ENCODE data around the gene BASP1.
"Not testable (repeated sequence)": the region's sequence is repeated elsewhere in the genome, so short reads cannot be mapped to it uniquely, and the experiment has no call there.

BASP1 gene

DNA sequence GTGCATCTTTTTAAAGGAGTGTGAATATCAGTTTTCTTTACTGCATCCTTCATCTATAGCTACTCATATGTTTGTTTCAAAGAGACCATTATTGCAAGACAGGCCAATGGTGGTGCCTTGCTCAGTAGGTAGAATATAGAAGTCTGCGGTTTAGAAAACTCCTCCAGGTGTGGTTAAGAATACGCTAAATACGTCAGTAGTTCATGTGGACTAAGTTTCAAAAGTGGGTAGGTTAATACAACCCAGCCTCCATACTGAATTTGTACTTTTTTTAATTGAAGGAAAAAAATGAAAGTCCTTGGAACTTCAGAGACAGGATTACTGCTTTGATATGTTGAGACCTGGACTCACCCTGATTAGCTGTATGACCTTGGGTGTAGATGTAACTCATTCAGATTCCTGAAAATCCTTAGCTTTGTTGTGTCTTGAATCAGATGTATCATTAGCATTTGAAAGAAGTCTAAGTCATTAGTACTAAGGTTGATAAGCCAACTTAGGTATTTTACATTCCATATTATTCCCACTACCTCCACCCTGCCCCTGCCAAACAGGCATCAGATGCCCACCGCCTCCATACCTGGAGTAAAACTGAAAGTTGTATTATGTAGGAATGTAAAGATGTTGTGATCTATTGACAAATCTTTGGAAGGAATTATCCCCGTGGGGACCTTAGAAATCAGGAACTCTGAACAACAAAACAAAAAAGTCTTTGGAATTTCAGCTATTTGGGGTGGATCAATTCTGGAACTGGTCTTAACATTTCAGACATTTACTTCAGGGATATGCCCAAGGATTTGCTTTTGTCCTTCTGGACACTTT lies 6.1 kb downstream of the BASP1 start:
- DNase-seq (ENCODE audit: low spot score): no peak

DNA sequence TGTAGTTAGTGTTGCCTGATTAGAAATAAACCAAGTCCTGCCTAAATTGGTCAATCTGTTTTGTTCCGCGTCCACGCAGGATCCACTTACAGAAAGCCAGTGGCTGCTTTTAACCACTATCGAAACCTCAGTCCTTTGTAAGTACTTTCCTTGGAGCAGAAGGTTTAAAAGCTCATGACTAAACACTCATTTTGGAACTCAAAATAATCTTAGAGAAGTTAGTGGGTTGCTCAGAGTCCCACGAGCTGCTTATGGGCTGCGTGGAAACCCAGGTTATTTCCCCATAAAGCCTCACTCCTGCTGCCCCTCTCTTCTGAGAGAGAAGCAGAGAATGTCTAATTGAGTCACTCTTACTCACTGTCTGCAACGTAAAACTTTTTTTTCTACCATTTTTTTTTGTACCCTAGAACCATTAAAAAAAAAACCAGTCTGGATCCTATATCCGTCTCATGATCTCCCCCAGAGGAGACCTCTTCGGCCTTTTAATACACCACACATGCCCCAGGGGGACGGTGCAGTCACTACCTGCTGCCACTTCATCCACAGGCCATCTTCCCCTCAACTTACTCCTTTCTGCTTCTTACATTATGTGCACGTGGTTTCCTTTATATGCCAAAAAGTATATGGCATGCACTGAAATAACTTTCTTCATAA lies 7.6 kb downstream of the BASP1 start:
- DNase-seq (ENCODE audit: low spot score): no peak

DNA sequence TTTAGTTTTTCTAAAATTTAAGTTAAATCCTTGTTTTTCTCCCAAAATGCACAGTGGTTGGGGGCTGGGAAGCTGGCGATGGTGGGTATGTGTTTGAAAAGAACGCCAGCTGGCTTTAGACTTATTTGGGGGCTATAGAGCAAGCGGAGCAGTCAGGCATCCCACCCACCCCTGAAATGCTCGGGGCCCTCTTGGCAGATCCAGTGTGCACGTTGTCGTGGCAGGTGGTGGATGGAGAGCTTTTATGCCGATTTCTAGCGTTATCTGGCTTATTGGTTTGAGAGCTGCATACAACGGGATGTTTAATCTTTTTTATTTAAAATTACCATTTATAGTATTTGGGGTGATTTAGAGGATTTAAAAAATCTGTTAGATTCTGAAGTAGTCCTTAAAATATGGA lies 8.1 kb downstream of the BASP1 start:
- no peak for DNase-seq (ENCODE audit: low spot score)

DNA sequence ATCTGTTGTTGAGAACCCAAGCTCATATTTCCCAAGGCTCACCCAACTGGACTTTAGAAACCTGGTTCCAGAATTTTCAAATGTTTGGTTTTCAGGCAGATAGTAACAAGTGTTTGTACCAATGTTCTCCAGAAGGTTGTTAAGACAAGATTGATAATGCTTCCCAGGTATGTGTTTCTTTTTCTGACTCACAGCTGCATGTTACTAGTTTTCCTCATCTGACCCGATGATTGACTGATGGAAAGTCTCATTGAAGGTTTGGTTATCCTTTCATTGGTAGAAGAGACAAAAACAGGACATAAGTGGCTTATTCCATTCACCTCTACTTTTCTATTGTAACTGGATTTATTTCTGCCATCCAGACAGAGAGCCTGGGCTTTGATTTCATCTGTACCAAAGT lies 10.4 kb downstream of the BASP1 start:
- no peak for DNase-seq (ENCODE audit: low spot score)

DNA sequence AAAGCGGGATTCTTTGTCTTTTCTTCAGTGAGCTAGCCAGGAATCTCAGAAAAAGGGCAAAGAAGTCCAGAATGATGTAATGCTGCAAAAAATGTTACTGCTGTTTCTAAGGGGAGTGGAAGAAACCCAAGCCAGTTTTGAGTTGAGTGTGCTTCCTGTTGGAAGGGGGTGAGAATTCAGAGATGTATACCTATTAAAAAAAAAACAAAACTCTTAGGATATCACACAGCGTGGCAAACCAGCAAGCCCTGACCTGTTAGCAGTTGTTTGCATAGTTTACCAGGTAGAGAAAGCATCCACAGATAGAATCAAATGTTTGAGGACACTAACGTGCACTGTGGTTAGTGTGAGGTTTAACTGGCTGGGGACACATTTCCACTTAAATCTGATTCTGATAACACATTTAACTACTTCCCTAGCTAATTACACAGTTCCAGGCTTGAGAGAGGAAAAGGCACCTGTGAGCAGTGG lies 11.4 kb downstream of the BASP1 start:
- no peak for DNase-seq (ENCODE audit: low spot score)

DNA sequence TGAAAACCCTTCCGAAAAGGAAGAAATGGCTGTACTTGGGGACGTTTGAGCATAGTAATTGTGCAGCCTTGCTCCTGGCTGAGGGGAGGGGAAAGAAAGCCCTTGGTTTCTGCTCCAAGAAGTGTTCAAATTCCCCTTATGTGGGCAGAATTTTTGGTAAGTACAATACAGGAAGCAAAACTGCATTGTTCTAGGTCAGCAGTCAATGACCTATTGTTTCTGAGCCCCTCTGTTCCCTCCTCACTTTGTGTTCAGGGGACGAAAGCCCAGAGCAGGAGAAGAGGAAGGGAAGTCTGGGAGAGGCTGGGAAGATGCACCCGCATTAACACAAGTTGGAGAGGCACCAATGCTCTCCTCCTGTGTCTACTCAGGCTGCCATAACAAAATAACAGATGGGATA lies 11.9 kb downstream of the BASP1 start:
- no peak for DNase-seq (ENCODE audit: low spot score)

DNA sequence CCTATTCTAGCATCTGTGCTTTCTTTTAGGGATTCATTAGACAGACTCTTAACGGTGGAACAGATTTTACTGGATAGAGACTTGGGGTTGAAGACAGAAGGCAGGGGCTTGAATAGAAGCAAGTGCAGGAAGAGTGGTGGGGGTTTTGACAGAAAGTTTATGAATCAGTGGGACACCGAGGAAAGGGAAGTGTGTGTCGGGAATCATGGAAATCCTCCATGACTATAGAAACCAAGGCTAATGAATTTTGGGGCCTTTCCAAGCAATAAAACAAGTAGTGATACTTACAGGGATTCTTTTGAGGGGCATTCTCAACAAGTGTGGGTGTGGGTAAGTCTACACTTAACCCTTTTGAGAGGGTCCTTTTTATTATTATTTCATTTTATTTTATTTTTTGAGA lies 12.8 kb downstream of the BASP1 start:
- no peak for DNase-seq (ENCODE audit: low spot score)

DNA sequence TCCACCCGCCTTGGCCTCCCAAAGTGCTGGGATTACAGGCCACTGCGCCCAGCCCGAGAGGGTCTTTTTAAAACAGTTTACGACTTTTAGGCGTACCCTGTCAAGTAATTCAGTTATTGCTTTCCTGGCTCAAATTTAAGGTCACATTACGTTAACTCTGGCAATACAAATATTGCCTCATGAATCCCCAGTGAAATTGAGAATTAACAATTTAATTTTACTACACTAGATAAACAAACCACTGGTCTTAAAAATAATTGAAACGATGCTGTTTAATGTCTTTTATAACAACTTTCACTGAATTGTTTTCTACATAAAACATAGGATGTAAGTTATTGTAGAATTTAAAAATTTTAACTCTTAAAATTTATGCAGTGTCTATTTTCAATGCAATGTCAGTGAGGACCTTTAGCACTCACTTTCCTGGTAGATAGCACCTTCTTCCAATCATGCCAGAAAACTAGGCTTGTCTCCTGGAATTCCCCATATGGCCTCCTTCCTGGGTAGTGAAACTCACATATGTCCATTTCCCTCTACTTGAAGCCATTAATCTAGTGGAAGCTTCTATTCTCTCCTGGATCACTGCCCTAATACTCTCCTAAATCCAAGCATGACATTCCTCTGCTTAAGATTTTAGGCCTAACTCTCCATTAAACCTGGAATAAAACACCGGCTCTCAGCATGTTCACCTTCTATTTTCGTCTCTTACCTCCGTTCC lies 13.5 kb downstream of the BASP1 start:
- DNase-seq (ENCODE audit: low spot score): no peak

DNA sequence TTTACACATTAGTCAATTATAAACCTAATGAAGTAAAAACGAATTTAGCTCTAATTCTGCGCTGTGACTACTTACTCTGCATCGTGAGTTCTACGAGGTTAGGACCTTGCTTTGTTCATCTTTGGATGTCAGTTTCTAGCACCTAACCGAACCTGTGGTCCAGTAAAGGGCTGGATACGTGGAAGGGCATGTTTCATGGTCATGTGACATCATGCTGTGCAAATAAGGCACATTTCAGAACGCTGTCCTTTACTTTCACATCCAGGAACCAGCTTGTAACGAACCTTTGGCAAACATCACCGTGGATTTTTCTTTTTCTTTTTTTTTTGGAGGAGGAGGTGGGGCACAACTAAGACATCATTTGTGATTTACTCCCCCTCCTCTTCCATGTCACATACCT lies 15.0 kb downstream of the BASP1 start:
- DNase-seq (ENCODE audit: low spot score): no peak

DNA sequence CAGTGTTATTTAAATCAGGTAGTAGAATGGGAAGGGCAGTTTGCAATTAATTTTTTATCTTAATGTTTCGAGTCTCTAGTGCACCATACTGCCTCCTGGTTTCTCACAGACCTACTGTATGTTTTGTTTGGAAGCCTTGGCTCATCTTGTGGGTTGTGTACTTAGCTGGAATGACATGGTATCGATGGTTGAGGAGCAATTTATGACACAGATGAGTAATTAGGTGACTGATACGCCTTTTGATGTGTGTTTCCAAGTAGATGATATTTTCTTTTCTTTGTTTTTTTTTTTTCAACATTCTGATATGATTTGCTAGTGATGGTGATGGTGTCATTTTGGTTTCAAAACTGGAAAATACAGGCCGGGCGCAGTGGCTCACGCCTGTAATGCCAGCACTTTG lies 16.1 kb downstream of the BASP1 start:
- DNase-seq (ENCODE audit: low spot score): no peak

DNA sequence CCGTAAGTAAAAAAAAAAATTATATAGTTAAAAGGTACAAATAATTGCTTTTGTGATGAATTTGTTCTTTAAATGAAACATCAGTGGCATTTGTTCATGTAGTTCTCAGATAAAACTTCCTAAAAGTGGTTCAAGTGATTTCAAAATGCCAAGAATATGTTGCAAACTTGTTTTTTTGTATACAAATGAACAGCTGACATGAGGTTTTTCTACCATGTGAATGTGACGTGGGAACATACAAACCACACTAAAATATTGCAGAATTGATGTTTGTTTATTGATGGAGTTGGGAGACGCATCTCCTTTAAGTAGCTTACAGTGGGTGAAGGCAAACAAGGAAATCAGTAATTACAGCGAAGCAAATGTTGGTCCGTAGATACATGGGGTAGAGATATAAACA lies 16.9 kb downstream of the BASP1 start:
- no peak for DNase-seq (ENCODE audit: low spot score)

DNA sequence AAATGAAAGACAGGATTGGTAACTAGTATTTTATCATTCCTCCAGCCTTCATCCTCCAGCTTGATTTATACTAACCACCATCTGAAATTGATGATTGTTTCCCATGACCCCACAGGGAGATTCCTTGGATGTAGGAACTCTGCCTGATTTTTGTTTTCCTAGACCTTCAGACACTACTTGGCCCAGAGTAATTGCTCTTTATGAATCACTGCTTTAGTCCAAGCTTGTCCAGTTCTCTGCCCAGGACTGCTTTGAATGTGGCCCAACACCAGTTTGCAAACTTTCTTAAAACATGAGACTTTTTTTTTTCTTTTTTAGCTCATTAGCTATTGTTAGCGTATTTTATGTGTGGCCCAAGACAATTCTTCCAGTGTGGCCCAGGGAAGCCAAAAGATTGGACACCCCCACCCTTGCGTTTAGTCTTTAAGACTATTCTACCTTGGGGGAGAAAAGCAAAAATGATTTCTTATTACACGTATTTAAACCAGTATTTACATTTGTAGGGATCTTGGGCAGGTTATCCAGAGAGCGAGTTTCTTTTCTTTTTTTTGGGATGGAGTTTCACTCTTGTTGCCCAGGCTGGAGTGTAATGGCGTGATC lies 18.4 kb downstream of the BASP1 start:
- no peak for DNase-seq (ENCODE audit: low spot score)

DNA sequence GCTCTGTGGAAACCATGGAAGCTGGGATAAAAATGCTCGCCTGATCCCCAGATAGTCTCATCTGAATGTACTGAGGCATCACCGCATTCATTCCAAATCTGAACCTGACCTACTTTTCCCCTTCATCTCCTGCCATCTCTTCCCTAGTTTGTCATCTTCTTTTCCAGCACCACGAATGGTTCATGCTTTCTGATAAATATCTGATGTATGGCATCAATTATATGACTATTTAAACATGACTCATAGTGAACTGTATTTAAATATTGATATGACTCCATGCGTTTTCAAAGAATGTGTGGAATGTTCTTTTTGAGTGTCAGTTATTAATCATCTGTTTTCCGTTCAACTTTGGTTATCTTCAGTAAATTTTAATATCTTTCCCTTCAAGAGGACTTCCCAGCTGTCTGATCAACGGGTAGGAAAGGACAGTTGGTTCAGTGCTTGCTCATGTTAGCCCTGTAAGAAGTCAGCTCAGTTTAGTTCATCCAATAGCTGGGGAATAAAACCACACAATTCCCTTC lies 21.1 kb downstream of the BASP1 start:
- no peak for DNase-seq (ENCODE audit: low spot score)

DNA sequence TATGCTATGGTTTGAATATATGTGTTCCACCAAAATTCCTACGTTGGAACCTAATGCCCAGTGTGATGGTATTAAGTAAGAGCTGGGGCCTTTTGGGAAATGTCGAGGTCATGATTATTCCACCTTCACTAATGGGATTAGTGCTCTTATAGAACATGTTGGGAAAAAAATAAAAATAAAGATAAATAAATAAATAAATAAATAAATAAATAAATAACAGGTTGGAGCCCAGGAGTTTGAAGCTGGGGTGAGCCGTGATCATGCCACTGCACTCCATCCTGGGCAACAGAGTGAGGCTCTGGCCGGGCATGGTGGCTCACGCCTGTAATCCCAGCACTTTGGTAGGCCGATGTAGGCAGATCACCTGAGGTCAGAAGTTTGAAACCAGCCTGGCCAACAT lies 22.5 kb downstream of the BASP1 start:
- no peak for DNase-seq (ENCODE audit: low spot score)

DNA sequence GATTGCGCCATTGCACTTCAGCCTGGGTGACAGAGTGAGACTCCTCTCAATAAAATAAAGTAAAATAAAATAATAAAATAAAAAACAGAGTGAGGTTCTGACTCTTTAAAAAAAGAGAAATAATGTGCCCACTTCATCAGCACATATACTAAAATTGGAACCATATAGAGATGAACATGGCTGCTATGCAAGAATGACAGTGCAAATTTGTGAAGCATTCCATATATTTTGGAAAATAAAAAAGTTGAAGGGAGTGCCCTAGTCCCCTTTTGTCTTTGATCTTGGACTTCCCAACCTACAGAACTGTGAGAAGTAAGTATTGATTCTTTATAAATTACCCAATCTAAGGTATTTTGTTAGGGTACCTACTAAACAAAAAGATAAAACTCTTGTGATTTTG lies 23.1 kb downstream of the BASP1 start:
- DNase-seq (ENCODE audit: low spot score): no peak

DNA sequence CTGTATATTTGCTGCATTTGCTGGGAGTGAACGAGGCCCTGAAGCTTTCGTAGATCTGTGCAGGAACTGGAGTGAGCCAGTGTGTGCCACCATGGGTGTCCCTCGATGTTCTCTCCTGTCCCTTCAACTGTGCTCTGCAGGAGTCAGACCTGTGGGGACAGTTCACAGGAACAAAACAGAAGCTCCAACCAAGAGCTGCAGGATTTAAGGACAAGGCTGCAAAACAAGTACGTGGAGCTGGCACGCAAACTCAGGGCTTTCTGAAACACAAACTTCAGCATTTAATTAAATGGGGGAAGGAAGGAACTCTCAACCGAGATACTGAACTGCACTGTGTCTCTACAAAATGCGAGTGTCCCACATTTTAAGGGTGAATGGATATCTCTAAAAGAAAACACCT lies 24.2 kb downstream of the BASP1 start:
- no peak for DNase-seq (ENCODE audit: low spot score)

DNA sequence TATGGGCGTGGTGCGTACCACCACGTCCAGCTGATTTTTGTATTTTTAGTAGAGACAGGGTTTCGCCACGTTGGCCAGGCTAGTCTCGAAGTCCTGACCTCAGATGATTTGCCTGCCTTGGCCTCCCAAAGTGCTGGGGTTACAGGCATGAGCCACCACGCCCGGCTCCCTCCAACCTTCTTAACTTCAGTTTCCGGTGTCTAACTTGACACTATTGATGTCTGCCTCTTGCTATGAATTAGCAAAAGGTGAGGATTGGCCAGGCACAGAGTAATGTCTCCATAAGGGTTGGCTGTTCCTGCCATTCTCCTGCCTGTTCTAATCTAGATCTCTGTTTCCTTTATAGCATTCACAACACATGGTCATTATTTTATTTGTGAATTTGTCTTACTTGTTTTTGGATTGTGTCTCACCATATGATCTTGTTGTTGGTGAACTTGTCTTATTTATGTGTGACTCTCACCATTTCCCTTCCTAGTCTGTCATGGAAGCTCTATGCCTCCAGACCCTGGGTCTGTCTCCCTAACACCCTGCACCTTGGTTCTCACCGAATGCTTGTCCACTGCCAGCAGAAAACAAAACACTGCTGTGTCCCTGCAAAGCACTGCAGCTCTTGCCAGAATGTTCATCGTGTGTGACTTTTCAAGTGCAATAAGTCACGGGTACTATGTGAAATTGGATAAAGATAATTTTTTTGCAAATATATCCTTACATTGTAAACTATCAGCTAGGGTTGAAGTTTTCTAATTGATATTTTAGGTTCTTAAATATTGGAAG lies 26.0 kb downstream of the BASP1 start:
- DNase-seq (ENCODE audit: low spot score): no peak

DNA sequence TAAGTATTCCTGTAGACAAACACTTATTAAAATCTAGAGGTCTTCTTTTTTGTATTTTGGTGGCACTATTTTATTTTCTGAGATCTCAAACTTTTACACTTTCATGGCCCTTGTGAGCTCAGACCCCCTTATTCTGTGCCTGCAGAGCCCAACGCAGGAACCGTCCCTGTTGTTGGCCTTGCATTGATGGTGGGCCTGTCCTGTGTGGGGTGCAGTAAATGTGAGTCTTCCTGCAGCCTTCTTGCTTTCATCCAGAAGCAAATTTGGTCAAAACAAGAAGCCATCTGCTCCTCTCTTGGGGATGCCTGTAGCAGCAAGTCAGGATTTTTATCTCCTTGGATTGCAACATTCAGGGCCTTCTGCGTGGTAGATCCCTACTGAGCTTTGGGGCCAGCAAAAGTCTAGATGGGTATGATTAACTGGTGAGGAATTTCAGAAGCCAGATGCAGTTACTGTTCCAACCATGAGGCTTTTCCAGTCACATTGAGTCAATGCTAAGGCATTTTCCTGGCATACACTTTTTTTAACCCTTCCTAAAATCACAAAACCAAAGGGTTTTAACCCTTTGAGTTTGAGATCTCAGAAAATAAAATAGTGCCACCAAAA lies 31.7 kb downstream of the BASP1 start:
- DNase-seq (ENCODE audit: low spot score): no peak

DNA sequence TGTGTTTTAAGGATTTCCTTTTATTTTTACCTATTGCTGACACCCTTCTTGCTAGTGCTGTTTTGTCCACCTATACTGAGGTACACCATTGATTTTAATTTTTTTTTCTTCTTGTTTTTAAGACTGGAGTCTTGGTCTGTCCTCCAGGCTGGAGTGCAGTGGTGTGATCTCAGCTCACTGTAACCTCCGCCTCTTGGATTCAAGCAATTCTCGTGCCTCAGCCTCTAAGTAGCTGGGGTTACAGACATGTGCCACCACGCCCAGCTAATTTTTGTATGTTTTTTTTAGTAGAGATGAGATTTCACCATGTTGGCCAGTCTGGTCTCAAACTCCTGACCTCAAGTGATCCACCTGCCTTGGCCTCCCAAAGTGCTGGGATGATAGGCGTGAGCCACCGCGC lies 32.4 kb downstream of the BASP1 start:
- DNase-seq (ENCODE audit: low spot score): not testable (repeated sequence)

DNA sequence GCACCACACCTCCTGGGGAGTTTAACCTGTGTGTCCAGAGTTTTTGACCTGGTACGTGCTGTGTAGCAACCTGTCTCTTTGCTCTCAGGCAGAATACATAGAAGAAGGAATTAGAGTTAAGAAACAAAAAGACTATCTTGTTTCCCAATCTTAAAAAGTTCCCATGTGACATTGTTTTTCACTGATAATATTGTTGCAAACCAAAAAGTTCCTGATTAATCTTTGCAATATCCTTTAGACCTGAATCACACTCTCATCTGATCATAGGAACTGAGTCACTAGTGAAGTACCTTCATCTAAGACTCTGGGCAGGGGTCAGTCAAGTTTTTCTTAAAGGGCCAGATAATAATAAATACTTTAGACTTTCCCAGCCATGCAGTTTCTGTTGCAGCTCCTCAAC lies 35.1 kb downstream of the BASP1 start:
- DNase-seq (ENCODE audit: low spot score): no peak

DNA sequence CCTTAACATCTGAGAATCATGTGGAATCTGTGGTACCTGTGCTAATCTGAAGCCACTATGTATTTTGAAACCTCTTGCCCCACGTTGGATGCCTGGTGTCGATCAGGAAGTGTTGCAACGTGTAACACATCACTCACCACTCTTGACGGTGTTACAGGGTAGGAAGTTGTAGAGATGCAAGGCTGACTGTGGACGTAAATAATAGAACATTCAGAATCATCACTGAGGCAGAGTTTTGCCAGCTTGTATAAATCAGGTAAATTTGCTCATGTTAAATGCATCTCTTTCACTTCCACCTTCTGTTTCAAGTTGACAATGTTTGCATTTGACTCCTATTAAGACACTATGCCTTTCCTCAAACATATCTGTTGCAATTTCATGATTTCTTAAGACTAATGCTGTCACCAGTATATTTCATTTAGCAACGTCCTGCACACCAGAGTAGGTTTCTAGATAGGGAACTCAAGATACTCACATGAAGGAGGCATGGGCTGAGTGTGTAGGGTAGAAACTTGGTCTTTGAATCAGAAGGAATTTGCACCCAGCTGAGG lies 38.1 kb downstream of the BASP1 start:
- DNase-seq (ENCODE audit: low spot score): no peak
